ENCODE results near the gene CEACAM4. TPM values are rescaled to one million over a fixed set of nuclear protein-coding genes. Genes with fewer than 3 reads are reported as not detected.
A peak's percentile ranks its signal among the peaks of the same experiment; 100 is the strongest.

The CEACAM4 gene
- total RNA-seq, 2 experiments from 2014 or later, result 0.36 to 0.84 TPM

- no peaks in the 10 kb centered on the region for H3K4me1 ChIP-seq (ENCODE audit: insufficient read depth, low read length)
- no peak overlapping the region for H3K4me3 ChIP-seq (ENCODE audit: low read length)
- no peaks in the 10 kb centered on the region for H3K9me3 ChIP-seq (ENCODE audit: control insufficient read depth in 1 of 2, insufficient read depth in 1 of 2, low read length in 2 of 2)
- no peak for ATAC-seq (ENCODE audit: poor library complexity)
- POLR2A ChIA-PET, result no interaction called here
- peaks cover 0 to 4% of the 10 kb centered on the region in 2 experiments for H3K27me3 ChIP-seq (ENCODE audit: control insufficient read depth in 1 of 2, insufficient read depth in 2 of 2, low read length in 2 of 2)
- intact Hi-C loops (cut with DNase I, micrococcal nuclease), result no loop called here
- Mint-ChIP-seq H3K4me1 (ENCODE audit: low read depth) (no peaks in the 10 kb centered on the region), H3K4me3 (no peak overlapping the region), H3K27ac (no peak overlapping the region), H3K27me3 (peaks cover 14% of the 10 kb centered on the region), H3K36me3 (ENCODE audit: low read depth) (no peaks in the 10 kb centered on the region), H3K9me3 (no peaks in the 10 kb centered on the region)
- DNase-seq, result no peak
- H3K27ac ChIP-seq (ENCODE audit: low read depth in 1 of 2, low read length in 2 of 2), result no peak overlapping the region
- no peak for TF ChIP-seq CTCF (IDR thresholded peaks at IDR 0.05)
- no peaks in the 10 kb centered on the region for H3K36me3 ChIP-seq (ENCODE audit: insufficient read depth, low read length)
- CTCF ChIA-PET, result no interaction called here
Observed at GRCh38 chr19:41606215-41606837, 20.5 kb downstream of the CEACAM4 start.

GRCh38 chr19:41604831-41605230 is 22.0 kb downstream of the CEACAM4 start:
- no peaks in the 10 kb centered on the region for H3K4me1 Mint-ChIP-seq (ENCODE audit: low read depth)
- H3K27me3 Mint-ChIP-seq, result peaks cover under 1% of the 10 kb centered on the region
- ChIA-PET POLR2A (no interaction called here), CTCF (interaction anchor here (1.1 kb wide), 1 partner anchor 42 kb away, joined by 3 read pairs; no protein-coding TSS in a partner anchor)
- H3K36me3 Mint-ChIP-seq (ENCODE audit: low read depth), result no peaks in the 10 kb centered on the region
- H3K27ac Mint-ChIP-seq, result no peak overlapping the region
- H3K4me3 ChIP-seq (ENCODE audit: low read length), result no peak overlapping the region
- intact Hi-C loops (cut with DNase I, micrococcal nuclease), result no loop called here
- ATAC-seq (ENCODE audit: poor library complexity) (no peak), DNase-seq (peak in 1 of 14 experiments; percentile 2)
- H3K4me1 ChIP-seq (ENCODE audit: insufficient read depth, low read length), result no peaks in the 10 kb centered on the region
- H3K9me3 ChIP-seq (ENCODE audit: control insufficient read depth in 1 of 2, insufficient read depth in 1 of 2, low read length in 2 of 2), result no peaks in the 10 kb centered on the region
- H3K4me3 Mint-ChIP-seq, result no peak overlapping the region
- H3K27ac ChIP-seq (ENCODE audit: low read depth in 1 of 2, low read length in 2 of 2), result no peak overlapping the region
- H3K27me3 ChIP-seq (ENCODE audit: control insufficient read depth in 1 of 2, insufficient read depth in 2 of 2, low read length in 2 of 2), result peaks cover 0 to 4% of the 10 kb centered on the region in 2 experiments
- H3K9me3 Mint-ChIP-seq, result no peaks in the 10 kb centered on the region
- no peaks in the 10 kb centered on the region for H3K36me3 ChIP-seq (ENCODE audit: insufficient read depth, low read length)
- no peak for TF ChIP-seq CTCF (IDR thresholded peaks at IDR 0.05)

GRCh38 chr19:41601771-41602170 is 25.1 kb downstream of the CEACAM4 start:
- H3K27ac ChIP-seq (ENCODE audit: low read depth in 1 of 2, low read length in 2 of 2), result no peak overlapping the region
- CTCF ChIA-PET, result no interaction called here
- DNase-seq, result peak in 1 of 14 experiments; percentile 23
- Mint-ChIP-seq H3K27ac (no peak overlapping the region), H3K36me3 (ENCODE audit: low read depth) (no peaks in the 10 kb centered on the region), H3K4me1 (ENCODE audit: low read depth) (peaks cover 5% of the 10 kb centered on the region), H3K9me3 (no peaks in the 10 kb centered on the region), H3K4me3 (no peak overlapping the region), H3K27me3 (peaks cover 6% of the 10 kb centered on the region)
- H3K27me3 ChIP-seq (ENCODE audit: control insufficient read depth in 1 of 2, insufficient read depth in 2 of 2, low read length in 2 of 2), result peaks cover 0 to 4% of the 10 kb centered on the region in 2 experiments
- no peak overlapping the region for H3K4me3 ChIP-seq (ENCODE audit: low read length)
- no peak for TF ChIP-seq CTCF (IDR thresholded peaks at IDR 0.05)
- POLR2A ChIA-PET, result no interaction called here
- H3K4me1 ChIP-seq (ENCODE audit: insufficient read depth, low read length), result peaks cover 4% of the 10 kb centered on the region
- no peaks in the 10 kb centered on the region for H3K9me3 ChIP-seq (ENCODE audit: control insufficient read depth in 1 of 2, insufficient read depth in 1 of 2, low read length in 2 of 2)
- ATAC-seq (ENCODE audit: poor library complexity), result no peak
- no peaks in the 10 kb centered on the region for H3K36me3 ChIP-seq (ENCODE audit: insufficient read depth, low read length)
- intact Hi-C loops (cut with DNase I, micrococcal nuclease), result no loop called here

All from CD4-positive, alpha-beta T cell (primary cell).